HUES48 (cell line): Measurements from ENCODE around the gene THBS2.
"Not testable (repeated sequence)": the region's sequence is repeated elsewhere in the genome, so short reads cannot be mapped to it uniquely, and the experiment has no call there.

ENCODE experiments used
- H3K27ac ChIP-seq: one replicate; pipeline ENCODE4 v1.7.0; 2013; ENCODE audit warnings: low read depth, low read length, inconsistent platforms
- H3K27me3 ChIP-seq: 2 replicates; pipeline ENCODE4 v1.6.1; 2013; ENCODE audit warnings: mild to moderate bottlenecking, low read length; ENCODE audit not compliant: control insufficient read depth, insufficient read depth
- H3K36me3 ChIP-seq: 2 replicates; pipeline ENCODE4 v1.6.1; 2013; ENCODE audit warnings: low read length; ENCODE audit not compliant: control insufficient read depth, insufficient read depth
- H3K4me1 ChIP-seq: 2 replicates; pipeline ENCODE4 v1.6.1; 2013; ENCODE audit warnings: mild to moderate bottlenecking, low read length; ENCODE audit not compliant: control insufficient read depth, insufficient read depth
- H3K4me3 ChIP-seq: 2 replicates; pipeline ENCODE4 v1.5.1; 2013; ENCODE audit warnings: mild to moderate bottlenecking, low read depth, low read length
- H3K9ac ChIP-seq: 2 replicates; pipeline ENCODE4 v1.6.1; 2013; ENCODE audit warnings: mild to moderate bottlenecking, low read depth, low read length, moderate library complexity
- H3K9me3 ChIP-seq: 2 replicates; pipeline ENCODE4 v1.6.1; 2013; ENCODE audit warnings: low read length; ENCODE audit not compliant: control insufficient read depth, insufficient read depth

The THBS2 gene

DNA sequence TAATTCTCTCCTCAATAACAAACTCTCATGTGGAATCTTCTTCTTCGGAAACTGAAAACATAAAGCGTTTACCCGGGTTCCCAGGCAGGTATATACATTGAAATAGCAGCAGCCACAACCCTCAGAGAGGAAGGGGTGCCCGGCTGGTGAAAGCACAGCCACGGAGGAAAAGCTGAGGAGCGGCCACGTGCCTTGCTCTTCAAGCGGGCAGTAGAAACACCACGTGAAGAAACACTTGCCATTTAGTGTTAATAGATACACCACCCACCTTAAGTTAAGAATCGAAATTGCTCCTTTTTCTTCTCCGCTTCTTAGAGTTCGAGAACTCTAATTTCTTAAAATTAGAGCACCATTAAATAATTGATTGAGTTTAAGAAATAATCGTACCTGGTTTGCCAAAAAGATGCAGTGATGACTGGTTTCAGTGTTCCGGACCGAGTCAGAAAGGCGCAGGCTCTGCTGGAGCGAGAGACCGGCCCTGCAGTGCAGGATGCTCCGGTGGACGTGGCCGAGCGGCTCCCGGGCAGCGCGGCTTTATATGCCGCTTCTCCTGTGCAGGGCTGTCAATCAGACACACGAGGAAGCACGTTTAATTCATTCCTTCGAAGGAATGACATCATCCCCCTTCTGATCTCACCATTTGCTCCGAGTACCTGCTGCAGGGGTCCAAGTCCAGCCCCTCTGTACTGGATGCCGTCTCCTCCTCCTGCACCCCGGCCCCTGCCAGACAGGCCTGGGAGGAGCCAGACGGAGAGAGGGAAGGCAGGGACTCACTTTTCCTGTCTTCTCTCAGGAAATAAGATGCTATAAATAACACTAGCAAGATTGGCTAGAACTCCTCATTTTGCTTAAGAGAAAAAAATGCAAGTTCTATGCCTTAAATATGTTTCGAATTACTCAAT lies at the start of gene THBS2:
Gene THBS2, minus strand, starts transcription at position 510 of the 902 bp plus-strand sequence. CDS start 3,062 bp downstream, outside the sequence.
- Histone ChIP-seq H3K4me3 (peak within 1 kb of the TSS; percentile 69), H3K4me1 (peaks cover 43% of the 10 kb centered on the region), H3K9me3 (no peaks in the 10 kb centered on the region), H3K36me3 (0 out of 2 replicates have a peak, but pooled peaks cover 1% of the 10 kb centered on the region), H3K9ac (no peak within 1 kb of the TSS), H3K27me3 (peaks cover 24% of the 10 kb centered on the region), H3K27ac (peak within 1 kb of the TSS; percentile 52)

DNA sequence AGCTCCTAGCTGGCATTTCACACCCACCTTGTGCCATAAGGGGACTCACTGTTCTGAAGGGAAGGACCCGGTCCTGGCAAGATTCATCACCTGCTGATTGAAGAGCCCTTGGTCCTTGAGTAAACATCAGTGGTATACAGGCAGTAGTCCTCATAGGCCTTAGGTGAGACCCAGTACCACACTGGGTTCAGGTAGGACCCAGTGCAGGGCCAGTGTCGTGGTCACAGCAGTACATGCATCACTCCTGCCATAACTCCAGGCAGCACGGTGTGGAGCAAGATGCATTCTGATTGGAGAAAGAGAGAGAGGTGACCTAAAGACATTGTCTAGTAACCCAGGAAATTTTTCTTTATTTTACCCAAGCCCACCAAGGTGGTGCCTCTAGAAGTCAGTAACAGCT lies 49.1 kb upstream of the THBS2 start:
- H3K36me3 ChIP-seq, result no peaks in the 10 kb centered on the region
- no peak overlapping the region for H3K27ac ChIP-seq
- H3K9ac ChIP-seq, result no peak overlapping the region
- H3K4me3 ChIP-seq, result no peak overlapping the region
- H3K9me3 ChIP-seq, result no peaks in the 10 kb centered on the region
- H3K4me1 ChIP-seq, result no peaks in the 10 kb centered on the region
- no peaks in the 10 kb centered on the region for H3K27me3 ChIP-seq

DNA sequence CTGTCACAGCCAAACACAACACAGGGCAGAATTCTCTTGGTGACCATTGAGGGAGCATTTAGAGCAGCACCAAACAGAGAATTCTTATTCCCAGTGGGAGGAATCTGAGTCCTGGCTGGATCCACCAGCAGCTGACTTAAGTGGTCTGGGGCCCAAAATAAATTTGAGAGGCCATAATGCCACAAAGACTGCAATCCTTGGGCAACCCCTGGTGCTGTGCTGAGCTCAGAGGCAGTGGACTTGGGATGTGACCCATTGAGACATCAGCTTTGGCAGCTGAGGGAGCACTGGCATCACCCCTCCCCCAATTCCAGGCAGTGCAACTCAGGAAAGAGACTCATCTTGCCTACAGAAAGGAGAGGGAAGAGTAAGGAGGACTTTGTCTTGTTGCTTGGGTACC lies 48.6 kb upstream of the THBS2 start:
- no peak overlapping the region for H3K4me3 ChIP-seq
- no peak overlapping the region for H3K27ac ChIP-seq
- H3K4me1 ChIP-seq, result no peaks in the 10 kb centered on the region
- no peaks in the 10 kb centered on the region for H3K9me3 ChIP-seq
- no peak overlapping the region for H3K9ac ChIP-seq
- H3K36me3 ChIP-seq, result no peaks in the 10 kb centered on the region
- no peaks in the 10 kb centered on the region for H3K27me3 ChIP-seq

DNA sequence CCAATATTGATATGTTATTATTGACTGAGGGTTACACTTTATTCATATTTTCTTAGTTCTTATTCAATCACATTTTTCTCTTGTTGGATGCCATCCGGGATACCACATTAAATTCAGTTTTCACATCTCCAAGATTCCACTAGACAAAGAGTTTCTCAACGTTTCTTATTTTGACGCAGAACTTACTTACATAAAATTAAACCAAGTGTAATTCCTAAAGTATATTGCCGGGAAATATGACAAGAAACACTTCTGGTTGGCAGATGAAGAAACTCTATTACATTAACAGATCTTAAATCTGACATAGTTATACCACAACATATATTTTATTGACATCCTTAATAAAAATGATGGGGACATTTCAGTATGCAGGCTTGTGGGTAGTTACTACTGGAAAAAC lies 47.3 kb upstream of the THBS2 start:
- Histone ChIP-seq H3K9ac (no peak overlapping the region), H3K27ac (no peak overlapping the region), H3K4me1 (no peaks in the 10 kb centered on the region), H3K9me3 (no peaks in the 10 kb centered on the region), H3K36me3 (no peaks in the 10 kb centered on the region), H3K4me3 (no peak overlapping the region), H3K27me3 (no peaks in the 10 kb centered on the region)

DNA sequence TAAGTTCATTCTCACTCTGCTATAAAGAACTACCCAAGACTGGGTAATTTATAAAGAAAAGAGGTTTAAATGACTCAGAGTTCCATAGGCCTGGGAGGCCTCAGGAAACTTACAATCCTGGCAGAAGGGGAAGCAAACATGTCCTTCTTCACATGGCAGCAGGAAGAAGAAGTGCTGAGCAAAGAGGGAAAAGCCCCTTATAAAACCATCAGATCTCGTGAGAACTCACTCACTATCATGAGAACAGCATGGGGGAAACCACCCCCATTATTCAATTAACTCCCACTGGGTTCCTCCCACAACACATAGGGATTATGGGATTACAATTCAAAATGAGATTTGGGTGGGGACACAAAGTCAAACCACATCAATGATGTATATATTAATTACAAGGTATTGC lies 45.0 kb upstream of the THBS2 start:
- not testable (repeated sequence) for H3K27me3 ChIP-seq, H3K36me3 ChIP-seq, H3K27ac ChIP-seq, H3K4me1 ChIP-seq, H3K9ac ChIP-seq, H3K4me3 ChIP-seq, H3K9me3 ChIP-seq

DNA sequence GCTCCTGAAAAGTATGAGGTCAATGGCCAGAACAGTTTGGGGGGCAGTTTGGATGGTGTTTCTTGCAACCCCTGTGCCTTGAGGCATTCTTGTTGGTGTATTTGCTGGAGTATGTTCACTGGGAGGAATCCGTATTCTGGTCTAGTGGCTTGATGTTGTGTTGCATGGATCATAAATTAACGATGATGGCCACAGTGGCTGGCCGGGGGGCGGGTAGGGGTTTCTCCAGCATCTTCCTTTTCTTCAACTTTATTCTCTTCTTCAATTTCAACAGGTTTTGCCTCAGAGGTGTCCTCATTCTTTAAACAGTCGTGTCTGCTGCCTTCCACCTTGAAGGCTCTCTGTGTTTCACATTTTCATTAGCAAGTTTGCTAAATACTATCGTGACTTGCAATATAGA lies 43.0 kb upstream of the THBS2 start:
- H3K27me3 ChIP-seq, result no peaks in the 10 kb centered on the region
- no peak overlapping the region for H3K27ac ChIP-seq
- H3K4me1 ChIP-seq, result peaks cover 6% of the 10 kb centered on the region; the same call in 1 of the 2 replicates
- no peak overlapping the region for H3K9ac ChIP-seq
- H3K36me3 ChIP-seq, result no peaks in the 10 kb centered on the region
- H3K9me3 ChIP-seq, result no peaks in the 10 kb centered on the region
- H3K4me3 ChIP-seq, result no peak overlapping the region

DNA sequence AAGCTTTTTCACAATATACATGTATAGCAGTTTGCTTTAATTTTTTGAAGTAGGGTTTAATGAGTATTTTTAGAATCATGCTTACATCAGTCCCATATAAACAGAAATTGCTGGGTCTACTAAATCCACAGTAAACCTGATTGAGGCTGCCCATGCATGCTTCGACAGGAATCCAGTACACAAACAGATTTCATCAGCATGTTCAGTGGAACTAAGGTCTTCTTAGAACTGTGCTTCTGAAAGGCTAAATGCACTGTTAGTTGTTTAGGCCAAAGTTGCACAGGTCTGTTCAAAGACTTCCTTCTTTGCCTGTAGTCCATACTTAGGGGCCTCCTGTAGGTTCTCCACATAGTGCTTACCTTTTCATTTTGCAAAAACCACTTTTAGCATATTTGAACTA lies 42.5 kb upstream of the THBS2 start:
- Histone ChIP-seq H3K9me3 (no peaks in the 10 kb centered on the region), H3K27me3 (no peaks in the 10 kb centered on the region), H3K27ac (no peak overlapping the region), H3K4me3 (no peak overlapping the region), H3K9ac (no peak overlapping the region), H3K4me1 (peaks cover 6% of the 10 kb centered on the region; the same call in 1 of the 2 replicates), H3K36me3 (no peaks in the 10 kb centered on the region)

DNA sequence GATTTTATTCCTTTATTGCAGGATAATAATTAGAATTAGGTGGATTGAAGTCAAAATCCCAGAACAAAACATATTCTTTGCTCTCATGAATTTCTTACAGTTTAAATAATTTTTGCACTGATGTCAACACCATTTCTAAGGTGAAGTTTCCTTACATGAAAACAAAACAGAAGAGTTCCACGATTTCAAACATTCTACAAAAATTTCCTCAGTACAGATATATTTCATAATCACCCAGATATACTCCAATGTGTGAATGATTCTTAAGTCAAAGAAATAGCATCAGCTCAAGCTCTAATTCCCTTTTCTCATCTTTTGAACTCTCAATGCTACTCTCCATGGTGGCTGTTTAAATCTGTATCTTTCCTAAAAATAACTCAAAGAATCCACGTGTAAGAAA lies 39.5 kb upstream of the THBS2 start:
- H3K4me1 ChIP-seq, result peaks cover 6% of the 10 kb centered on the region; the same call in 1 of the 2 replicates
- H3K27ac ChIP-seq, result no peak overlapping the region
- no peak overlapping the region for H3K4me3 ChIP-seq
- no peaks in the 10 kb centered on the region for H3K9me3 ChIP-seq
- no peak overlapping the region for H3K9ac ChIP-seq
- no peaks in the 10 kb centered on the region for H3K27me3 ChIP-seq
- H3K36me3 ChIP-seq, result no peaks in the 10 kb centered on the region

DNA sequence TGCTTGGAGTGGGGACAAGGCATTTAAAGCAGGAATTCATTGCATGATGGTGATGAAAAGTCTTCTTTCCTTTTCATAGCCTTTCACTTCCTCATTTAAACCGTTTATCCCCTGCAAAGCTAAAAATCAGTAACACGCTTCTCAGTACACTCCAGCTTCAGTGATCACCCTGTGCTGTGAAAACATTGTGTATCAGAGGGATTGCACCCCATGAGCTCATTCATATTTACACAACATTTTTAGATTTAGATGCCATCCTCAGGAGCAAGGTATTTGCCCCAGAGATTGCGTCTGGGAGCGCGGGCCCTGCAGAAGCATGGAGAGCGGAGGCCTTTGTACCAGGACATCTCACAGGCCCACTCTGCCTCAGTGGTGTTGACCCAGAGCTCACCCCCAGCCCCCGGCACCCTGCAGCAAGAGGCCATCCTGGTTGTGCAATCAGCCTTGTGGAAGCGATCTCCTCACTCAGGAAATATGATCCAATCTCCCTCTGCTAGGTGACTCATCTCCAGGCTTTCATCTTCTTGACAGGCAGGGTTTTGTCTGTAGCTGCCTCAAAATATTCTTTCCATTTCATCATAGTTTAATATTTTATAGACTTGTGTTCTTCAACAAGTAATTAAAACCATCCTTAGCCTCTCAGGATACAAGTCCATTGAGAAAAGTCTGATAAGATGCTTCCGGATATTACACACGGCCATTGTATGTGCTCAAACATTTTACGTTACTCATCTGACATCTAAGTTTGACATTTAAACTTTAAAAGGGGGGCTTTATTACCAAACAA lies 38.9 kb upstream of the THBS2 start:
- peaks cover 6% of the 10 kb centered on the region; the same call in 1 of the 2 replicates for H3K4me1 ChIP-seq
- no peak overlapping the region for H3K27ac ChIP-seq
- H3K9ac ChIP-seq, result no peak overlapping the region

DNA sequence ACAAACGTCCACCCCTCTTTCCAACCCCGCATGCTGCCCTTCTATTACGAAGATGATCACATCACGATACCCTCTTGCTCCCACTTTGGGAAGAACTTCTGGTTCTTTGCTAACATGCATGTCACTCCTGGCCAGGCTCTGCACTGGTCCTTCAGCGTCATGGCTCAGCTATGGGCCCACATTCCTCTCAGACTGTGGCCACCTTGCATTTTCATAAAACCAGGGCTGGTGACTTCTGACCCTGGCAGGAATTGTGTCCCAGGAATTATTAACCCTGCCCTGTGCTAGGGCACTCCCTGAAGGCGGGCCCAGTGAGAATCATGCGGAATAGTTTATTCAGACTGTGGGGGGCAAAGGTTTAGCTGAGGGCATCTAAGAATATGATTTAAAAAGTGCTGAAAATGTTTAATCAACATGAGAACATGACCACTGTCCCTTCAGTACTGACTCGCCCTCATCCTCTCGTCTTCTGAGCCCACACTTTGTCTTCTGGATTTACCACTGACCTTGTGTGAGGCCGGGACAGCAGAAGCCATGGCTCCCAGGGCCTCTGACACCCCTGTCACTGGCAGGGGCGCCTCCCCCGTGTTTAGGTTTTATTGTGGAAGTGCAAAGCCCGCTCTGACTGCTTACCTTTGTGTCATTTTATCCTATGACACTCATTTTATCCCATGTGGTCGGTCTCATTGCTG lies 38.1 kb upstream of the THBS2 start:
- no peak overlapping the region for H3K9ac ChIP-seq
- H3K27ac ChIP-seq, result no peak overlapping the region
- H3K27me3 ChIP-seq, result no peaks in the 10 kb centered on the region
- H3K4me1 ChIP-seq, result peaks cover 6% of the 10 kb centered on the region; the same call in 1 of the 2 replicates
- no peak overlapping the region for H3K4me3 ChIP-seq
- H3K9me3 ChIP-seq, result no peaks in the 10 kb centered on the region
- H3K36me3 ChIP-seq, result no peaks in the 10 kb centered on the region

More for the DNA sequence above, 38.9 kb upstream of the THBS2 start:
- Histone ChIP-seq H3K9me3 (no peaks in the 10 kb centered on the region), H3K4me3 (no peak overlapping the region), H3K27me3 (no peaks in the 10 kb centered on the region), H3K36me3 (no peaks in the 10 kb centered on the region)
